HK-2 (cell line): ENCODE results near the gene CTDSP1.

Experiments used
- DNase-seq: peaks from one replicate; pipeline ENCODE4 v3.0.0-alpha.2; 2018; ENCODE audit not compliant: unreplicated experiment

CTDSP1 gene

DNA sequence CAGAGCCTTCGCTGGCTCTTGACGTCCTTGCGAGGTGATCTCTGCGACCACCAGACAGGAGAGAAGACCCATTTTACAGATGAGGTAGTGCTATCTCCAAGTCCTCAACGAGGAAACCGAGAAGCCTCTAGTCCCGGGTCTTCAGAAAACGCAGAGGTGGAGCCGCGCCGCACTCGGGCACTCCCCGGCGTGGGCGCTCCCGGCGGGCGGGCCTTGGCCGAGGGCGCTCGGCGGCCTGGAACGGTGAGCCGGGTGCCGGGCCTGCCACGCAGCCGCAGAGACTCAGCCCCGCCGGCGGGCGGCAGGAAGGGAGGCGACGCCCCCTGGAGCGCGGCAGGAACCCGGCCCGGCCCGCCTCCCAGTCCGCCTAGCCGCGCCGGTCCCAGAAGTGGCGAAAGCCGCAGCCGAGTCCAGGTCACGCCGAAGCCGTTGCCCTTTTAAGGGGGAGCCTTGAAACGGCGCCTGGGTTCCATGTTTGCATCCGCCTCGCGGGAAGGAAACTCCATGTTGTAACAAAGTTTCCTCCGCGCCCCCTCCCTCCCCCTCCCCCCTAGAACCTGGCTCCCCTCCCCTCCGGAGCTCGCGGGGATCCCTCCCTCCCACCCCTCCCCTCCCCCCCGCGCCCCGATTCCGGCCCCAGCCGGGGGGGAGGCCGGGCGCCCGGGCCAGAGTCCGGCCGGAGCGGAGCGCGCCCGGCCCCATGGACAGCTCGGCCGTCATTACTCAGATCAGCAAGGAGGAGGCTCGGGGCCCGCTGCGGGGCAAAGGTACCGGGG lies at the start of gene CTDSP1:
Gene CTDSP1, plus strand, starts transcription at position 478 of the 776 bp plus-strand sequence. Its CDS starts 223 bp downstream, at position 701.
- peak; percentile 96 for DNase-seq

- no peak for DNase-seq
Observed at GRCh38 chr2:218354045-218354444, 45.6 kb upstream of the CTDSP1 start.

DNA sequence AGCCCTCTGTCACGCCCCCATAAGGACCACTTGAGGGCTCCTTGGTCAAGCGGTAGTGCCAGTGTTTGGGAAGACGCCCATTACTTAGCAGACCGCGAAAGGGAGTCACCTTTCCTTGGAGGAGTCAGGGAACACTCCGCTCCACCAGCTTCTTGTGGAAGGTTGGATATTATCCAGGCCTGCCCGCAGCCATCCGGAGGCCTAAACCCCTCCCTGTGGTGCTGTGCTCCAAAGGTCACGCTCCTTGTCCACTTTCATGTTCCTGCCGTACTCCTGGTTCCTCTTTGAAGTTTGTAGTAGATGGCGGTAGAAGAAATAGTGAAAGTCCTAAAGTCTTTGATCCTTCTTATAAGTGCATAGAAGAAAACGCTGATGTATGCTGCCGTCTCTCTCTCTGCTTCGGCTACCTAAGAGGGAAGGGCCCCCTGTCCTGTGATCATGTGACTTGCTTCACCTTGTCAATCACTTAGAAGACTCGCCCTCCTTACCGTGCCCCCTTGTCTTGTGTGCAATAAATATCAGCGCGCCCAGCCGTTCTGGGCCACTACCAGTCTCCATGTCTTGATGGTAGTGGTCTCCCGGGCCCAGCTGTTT lies 44.7 kb upstream of the CTDSP1 start:
- DNase-seq, result peak; percentile 26

DNA sequence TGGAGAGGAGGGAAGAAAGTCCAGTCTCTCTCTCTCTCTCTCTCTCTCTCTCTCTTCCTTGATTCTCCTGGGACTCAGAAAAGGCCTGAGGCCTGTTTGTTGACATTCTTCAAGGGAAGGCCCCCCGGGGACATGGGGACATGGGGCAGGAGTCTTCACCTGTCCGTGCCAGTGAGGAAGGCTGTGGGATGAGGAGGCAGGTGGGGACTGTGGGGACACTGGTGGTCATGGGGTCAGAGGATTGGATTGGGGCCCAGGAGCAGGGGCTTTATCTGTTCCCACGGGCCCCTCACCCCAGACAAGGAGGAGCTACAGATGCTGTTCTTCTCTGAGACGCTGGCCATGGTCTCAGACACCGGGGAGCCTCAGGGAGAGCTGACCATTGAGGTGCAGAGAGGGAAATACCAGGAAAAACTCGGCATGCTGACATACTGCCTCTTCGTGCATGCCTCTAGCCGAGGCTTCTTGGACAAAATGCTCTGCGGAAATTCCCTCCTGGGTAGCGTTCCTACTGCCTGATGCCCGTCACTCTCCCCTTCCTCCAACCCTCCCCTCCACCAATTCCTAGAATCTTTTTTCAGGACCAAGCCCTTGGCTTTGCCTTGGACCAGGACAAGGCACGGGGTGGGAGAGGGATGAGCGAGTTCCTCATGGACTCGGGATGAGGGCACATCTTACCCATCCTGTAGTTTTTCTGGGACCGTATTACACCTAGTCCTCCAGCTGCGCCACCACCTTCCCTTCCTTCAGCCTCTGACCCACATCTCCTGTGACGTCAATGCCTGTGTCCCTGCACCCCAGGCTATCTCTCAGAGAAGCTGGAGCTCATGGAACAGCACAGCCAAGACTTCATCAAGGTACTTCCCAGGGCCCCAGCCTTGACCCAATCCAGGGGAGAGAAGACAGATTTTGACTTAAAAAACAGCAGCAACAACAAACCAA lies 42.2 kb upstream of the CTDSP1 start:
- no peak for DNase-seq

DNA sequence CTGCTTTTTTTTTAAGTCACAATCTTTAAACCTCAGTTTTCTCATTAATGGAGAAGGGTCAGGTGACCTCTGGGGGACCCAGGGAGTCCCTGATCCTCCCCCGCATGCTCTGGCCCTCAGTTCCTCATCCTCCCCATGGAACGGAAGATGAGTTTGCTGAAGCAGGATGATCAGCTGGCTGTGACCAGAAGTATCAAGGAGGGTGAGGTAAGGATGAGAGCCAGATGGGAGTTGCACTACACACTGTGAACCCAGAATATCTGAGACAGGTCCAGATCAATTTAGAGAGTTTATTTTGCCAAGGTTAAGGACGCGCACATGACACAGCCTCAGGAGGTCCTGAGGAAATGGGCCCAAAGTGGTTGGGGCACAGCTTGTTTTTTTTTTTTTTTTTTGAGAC lies 39.2 kb upstream of the CTDSP1 start:
- no peak for DNase-seq

- no peak for DNase-seq
Observed at GRCh38 chr2:218362606-218363005, 37.1 kb upstream of the CTDSP1 start.

- no peak for DNase-seq
Observed at GRCh38 chr2:218363736-218364135, 35.9 kb upstream of the CTDSP1 start.

DNA sequence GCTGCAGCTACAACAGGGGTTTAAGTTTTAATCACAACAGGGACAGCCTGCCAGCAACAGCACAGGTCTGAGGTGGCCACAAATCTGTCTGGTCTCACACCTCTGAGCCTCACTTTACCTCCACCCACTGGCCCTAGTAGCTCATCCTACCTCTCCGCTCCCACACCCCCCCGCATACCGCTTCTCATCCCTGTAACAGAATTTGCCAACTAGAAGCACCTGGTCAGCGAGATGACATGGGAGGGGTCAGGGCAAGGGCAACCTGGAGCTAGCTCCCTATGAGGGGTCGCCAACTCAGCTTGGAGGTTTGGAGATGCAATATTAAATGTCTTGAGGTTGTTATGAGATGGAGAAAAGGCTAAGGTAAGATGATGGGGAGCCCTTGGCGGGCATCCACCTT lies 35.5 kb upstream of the CTDSP1 start:
- DNase-seq, result no peak

DNA sequence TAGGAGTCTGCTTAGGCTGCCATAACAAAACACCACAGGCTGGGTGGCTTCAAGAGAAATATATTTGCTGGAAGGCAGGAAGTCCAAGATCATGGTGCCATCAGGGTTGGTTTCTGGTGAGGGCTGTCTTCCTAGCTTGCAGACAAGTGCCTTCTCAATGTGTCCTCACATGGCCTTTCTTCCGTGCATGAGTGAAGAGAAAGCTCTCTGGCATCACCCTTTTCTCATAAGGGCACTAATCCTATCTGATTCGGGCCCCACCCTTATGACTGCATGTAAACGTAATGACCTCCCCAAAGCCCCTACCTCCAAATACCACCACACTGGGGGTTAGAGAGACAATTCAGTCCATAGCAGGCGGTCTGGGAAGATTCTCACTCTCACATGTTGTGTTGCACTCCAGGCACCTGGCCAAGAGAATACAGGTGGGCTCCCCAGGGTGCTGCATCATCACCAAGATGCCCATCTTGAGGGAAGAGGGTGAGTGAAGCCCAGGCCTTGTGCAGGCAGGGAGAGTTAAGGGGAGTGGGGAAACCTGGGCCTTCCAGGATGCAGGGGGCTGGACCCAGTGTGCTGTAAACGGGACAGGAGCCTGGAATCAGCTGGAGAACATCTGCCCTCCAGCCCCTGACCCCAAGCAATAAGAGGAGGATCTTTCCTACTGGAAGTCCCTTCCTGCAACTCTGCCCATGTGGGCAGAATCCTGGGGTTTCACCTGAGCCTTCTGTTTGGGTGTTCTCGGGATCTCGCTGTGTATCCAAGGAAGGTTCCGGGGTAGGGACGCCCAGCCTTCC lies 32.9 kb upstream of the CTDSP1 start:
- DNase-seq, result no peak

GRCh38 chr2:218367415-218368149 lies 32.1 kb upstream of the CTDSP1 start:
- peak; percentile 57 for DNase-seq

DNA sequence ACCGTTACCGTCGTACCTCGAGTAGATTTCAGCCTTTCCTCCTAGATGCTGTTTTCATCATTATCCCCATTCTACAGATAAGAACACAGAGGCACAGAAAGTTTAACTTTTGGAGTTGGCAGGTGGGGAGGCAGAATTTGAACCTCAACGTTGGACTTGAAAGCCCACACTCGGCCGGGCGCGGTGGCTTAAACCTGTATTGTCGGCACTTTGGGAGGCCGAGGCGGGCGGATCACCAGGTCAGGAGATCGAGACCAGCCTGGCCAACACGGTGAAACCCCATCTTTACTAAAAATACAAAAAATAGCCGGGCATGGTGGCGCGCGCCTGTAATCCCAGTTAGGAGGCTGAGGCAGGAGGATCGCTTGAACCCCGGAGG lies 31.5 kb upstream of the CTDSP1 start:
- DNase-seq, result no peak

DNA sequence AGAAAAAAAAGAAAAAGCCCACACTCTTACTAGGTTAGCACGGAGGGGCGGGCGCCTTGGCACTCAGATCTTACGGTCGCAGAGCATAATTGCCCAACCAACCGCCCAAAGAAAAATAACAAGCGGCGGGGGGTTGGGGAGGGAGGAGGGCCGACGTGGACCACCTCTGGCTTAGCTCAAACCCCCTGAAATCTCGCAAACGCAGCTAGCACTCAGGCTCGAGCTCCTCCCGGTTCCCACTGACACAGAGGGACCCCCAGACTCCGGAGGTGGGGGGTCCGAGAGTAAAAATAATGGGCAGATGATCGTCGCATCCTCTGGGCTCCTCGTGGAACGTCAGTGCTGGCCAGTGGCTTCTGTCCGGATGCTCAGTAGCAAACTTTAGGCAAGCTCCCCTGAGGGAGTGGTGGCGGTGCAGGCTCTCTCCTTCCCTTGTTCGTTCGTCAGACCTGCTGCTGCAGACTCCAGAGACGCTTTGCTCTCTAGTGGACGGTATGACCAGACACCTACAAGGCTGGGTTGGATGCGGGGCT lies 31.0 kb upstream of the CTDSP1 start:
- no peak for DNase-seq

GRCh38 chr2:218369330-218369729 lies 30.3 kb upstream of the CTDSP1 start:
- no peak for DNase-seq

DNA sequence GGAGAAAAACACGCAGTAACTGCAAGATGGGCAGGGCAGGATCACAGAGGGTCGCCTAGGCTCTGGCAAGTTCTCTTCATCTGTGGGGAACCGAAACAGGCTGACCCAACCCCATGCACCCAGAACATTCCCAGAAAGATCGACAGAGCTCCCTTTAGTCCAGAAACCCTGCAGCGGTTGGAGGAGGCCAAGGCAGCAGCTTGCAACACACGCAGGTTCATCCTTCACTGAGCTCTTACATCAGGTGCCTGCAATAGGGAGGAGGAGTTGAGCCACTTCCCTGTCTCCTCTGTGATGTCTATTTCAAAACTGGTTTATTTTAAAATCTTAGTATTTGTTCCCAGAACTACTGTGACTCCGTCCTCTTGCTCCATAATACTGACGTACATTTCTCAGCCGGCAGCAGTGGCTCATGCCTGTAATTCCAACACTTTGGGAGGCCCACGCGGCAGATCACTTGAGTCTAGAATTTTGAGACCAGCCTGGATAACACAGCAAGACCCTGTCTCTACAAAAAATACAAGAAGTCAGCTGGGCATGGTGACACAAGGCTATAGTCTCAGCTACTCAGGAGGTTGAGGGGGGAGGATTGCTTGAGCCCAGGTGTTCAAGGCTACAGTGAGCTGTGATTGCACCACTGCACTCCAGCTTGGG lies 29.1 kb upstream of the CTDSP1 start:
- DNase-seq, result no peak

GRCh38 chr2:218371983-218372350 lies 27.7 kb upstream of the CTDSP1 start:
- no peak for DNase-seq

GRCh38 chr2:218374795-218375194 lies 24.9 kb upstream of the CTDSP1 start:
- no peak for DNase-seq

GRCh38 chr2:218375212-218375611 lies 24.5 kb upstream of the CTDSP1 start:
- DNase-seq, result no peak

DNA sequence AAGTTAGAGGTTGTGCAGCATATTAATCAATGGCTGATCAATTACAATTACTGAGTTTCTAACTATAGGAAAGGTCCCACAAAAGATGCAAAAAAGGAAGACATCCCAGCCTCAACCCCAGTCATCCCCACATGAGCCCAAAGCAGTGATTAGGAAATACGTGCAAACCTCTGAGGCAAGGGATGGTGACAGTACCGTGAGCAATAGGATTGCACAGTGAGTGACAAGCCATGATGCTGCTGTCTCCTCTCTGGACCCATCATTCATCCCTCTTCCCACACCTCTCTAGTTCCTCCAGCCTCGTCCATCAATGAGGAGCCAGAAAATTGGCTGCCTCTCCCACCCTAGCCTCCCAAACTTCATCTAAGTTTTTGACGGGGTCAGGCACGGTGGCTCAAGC lies 21.6 kb upstream of the CTDSP1 start:
- DNase-seq, result no peak

DNA sequence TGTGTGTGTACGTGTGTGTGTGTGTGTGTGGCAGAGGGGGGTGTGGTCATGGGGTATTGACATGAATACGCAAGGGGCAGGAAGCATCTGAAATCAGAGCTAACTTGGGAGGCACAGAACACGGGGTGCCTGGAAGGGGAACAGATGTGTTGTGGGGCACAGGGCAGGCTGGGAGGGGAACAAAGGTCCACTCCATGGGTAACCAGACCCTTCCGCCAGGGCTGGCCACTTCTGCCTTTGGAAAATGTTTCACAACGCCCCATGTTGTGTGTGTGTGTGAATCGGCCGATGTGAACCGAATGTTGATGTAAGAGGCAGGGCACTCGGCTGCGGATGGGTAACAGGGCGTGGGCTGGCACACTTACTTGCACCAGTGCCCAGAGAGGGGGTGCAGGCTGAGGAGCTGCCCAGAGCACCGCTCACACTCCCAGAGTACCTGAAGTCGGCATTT lies 17.7 kb upstream of the CTDSP1 start, which contains the start of gene SLC11A1:
Gene SLC11A1, plus strand, starts transcription at position 358 of the 451 bp plus-strand sequence. CDS start 96 bp downstream, outside the sequence.
- DNase-seq, result no peak

GRCh38 chr2:218382785-218383184 lies 16.9 kb upstream of the CTDSP1 start:
- DNase-seq, result no peak
